Stimulated activated CD8-positive, alpha-beta memory T cell treated with anti-CD3 and anti-CD28 coated beads, Interleukin-4, amount 100 ng/mL, for 1 hour (primary cell): ENCODE measurements around the gene KRT74.

ENCODE experiments used
- DNase-seq, 2 donors: peaks; one replicate each; pipeline ENCODE4 v3.0.0-alpha.2; 2020; ENCODE audit warnings: low read depth in 2 of 2, low spot score in 1 of 2

KRT74 gene

GRCh38 chr12:52573743-52574142 is at the start of gene KRT74:
Gene KRT74, minus strand, starts transcription at chr12:52573843. Its CDS starts 66 bp downstream, at chr12:52573777.
- no peak for DNase-seq

GRCh38 chr12:52622349-52622748 is 48.7 kb upstream of the KRT74 start:
- no peak for DNase-seq

GRCh38 chr12:52618866-52619265 is 45.2 kb upstream of the KRT74 start:
- DNase-seq, result no peak

GRCh38 chr12:52618216-52618615 is 44.6 kb upstream of the KRT74 start, which contains the start of gene KRT73:
Gene KRT73, minus strand, starts transcription at chr12:52618559. Its CDS starts 35 bp downstream, at chr12:52618524.
- DNase-seq, result no peak

GRCh38 chr12:52617403-52617785 is 43.8 kb upstream of the KRT74 start:
- no peak for DNase-seq

- DNase-seq, result no peak
Measured at GRCh38 chr12:52616680-52617402, 43.2 kb upstream of the KRT74 start.

- no peak for DNase-seq
Measured at GRCh38 chr12:52615912-52616311, 42.3 kb upstream of the KRT74 start.

GRCh38 chr12:52615208-52615868 is 41.7 kb upstream of the KRT74 start:
- DNase-seq, result no peak

- DNase-seq, result no peak
Measured at GRCh38 chr12:52614381-52615207, 41.0 kb upstream of the KRT74 start.

- no peak for DNase-seq
Measured at GRCh38 chr12:52613384-52614030, 39.9 kb upstream of the KRT74 start.

- DNase-seq, result no peak
Measured at GRCh38 chr12:52612431-52613383, 39.1 kb upstream of the KRT74 start.

GRCh38 chr12:52611080-52611468 is 37.4 kb upstream of the KRT74 start:
- DNase-seq, result no peak

GRCh38 chr12:52608826-52609630 is 35.4 kb upstream of the KRT74 start:
- DNase-seq, result no peak

GRCh38 chr12:52608161-52608560 is 34.5 kb upstream of the KRT74 start:
- DNase-seq, result no peak

GRCh38 chr12:52607314-52607713 is 33.7 kb upstream of the KRT74 start:
- DNase-seq, result no peak

GRCh38 chr12:52606581-52607218 is 33.1 kb upstream of the KRT74 start:
- no peak for DNase-seq

GRCh38 chr12:52606096-52606495 is 32.5 kb upstream of the KRT74 start:
- no peak for DNase-seq

- no peak for DNase-seq
Measured at GRCh38 chr12:52605542-52605941, 31.9 kb upstream of the KRT74 start.

- no peak for DNase-seq
Measured at GRCh38 chr12:52604859-52605258, 31.2 kb upstream of the KRT74 start.
